DMS79 (cell line): ENCODE data around the gene NRROS.
A peak's percentile ranks its signal among the peaks of the same experiment; 100 is the strongest.
"Not testable (repeated sequence)": the region's sequence is repeated elsewhere in the genome, so short reads cannot be mapped to it uniquely, and the experiment has no call there.

Source experiments
- DNase-seq: peaks from one replicate; lab custom pipeline; 2025; lab: John Stamatoyannopoulos, UW

NRROS gene

DNA sequence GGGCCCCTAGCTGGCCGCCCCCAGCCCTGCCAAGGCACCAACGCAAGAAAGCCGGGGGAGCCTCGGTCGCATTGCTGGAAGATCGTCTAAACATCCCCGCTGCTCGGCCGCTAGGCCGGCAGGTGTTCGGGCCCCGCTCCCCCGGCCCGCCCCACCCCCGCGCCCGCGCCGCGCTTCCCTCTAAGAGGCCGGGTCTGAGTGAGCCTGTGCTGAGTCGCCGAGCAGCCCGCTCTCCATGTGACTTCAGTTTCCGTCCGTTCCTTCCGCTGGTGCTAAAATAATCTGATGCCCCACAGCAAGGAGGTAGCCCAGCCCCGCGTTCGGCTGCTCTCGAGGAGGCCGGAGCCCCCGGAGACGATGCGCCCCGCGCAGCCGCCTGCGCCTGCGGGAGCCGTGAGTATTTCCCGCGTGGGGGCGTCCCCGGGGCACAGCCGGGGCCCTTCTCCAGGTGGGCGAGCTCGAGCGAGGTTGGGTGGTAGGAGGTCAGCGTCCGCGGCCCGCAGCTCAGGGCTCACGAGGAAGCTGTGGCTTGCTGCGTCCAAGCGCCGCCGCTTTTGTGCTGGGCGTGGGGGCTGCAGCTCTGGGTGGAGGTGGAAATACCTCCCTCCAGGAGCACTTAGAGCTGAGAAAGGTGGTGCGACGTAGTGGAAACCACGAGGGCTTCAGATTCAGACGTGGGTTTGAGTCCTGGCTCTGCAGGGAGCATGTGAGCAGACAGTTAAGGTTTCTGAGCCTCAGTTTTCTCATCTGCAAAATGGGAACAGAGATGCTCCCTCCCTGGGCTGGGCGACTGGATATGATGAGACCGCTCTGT, at the start of gene NRROS:
Gene NRROS, plus strand, starts transcription at position 212 of the 814 bp plus-strand sequence. CDS start 14,846 bp downstream, outside the sequence.
- DNase-seq = peak; percentile 73

DNA sequence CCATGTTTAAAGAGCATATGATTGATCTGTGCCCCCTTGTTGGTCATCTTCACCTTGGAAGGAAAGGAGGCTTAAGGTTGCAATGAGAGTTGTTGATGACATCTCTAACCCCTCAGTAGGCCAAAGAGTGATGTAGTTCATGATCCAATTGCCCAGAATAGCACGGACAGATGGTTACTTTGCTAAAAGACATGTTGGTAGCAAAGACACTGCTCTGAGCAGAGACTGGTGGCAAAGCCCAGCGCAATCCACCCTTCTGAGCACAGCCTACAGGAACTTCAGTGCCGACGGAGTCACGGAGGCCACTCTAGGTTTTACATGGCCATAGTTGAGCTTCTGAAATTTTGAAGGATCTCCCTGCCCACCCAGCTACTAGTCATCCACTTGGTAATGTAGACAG, 49.2 kb upstream of the NRROS start:
- DNase-seq = no peak

DNA sequence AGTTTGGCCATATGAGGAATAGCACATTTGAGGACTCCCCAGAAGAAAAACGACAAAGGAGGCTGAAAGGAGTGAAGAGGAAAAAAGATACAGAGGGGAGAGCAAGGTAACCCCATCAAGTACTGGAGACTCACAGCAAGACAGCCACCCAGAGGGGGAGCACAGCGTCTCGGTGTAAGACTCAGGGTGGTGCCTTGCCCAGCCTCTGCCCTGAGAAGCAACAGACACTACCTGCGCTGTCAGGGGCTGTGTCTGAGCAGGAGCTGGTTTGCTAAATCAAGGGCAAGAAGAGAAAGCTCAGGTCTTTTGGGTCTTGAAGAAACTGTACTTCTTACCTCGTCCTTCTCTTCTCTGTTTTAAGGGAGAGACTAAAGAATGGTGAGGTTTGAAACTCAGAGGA, 43.1 kb upstream of the NRROS start:
- DNase-seq = no peak

DNA sequence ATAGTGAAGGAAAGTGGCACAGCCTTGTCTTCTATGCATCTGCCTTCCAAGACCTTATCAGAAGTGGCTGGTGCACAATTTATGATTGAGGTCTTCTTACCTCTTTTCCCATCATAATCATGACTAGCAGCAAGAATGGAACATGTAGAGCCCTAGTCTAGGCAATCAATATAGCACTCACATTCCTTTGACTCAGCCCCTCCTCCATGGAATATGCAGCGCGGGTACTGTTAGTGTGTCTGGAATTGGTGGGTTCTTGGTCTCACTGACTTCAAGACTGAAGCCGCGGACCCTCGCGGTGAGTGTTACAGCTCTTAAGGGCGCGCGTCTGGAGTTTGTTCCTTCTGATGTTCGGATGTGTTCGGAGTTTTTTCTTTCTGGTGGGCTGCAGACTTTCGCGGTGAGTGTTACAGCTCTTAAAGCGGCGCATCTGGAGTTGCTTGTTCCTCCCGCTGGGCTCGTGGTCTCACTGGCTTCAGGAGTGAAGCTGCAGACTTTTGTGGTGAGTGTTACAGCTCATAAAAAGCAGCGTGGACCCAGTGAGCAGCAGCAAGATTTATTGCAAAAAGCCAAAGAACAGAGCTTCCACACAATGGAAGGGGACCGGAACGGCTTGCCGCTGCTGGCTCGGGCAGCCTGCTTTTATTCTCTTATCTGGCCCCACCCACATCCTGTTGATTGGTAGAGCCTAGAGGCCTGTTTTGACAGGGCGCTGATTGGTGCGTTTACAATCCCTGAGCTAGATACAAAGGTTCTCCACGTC, 41.3 kb upstream of the NRROS start:
- not testable (repeated sequence) for DNase-seq

DNA sequence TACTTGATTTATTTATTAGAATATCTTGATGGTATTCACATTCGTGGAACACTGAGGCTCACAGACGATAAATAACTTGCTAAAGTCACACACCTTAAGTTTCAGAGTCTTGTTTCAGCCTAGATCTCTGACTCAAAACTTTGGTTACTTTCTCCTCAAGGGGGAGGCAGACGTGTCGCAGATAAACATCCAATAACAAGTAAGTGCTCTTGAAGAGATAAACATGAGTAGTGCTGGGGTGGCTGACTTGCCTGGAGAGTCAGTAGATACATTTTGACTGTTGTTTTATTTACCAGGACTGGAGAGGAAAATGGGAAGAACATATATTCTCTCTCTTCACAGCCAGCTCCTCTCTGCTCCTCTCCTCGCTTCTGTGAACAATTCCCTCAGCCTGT, 39.8 kb upstream of the NRROS start:
- no peak for DNase-seq

DNA sequence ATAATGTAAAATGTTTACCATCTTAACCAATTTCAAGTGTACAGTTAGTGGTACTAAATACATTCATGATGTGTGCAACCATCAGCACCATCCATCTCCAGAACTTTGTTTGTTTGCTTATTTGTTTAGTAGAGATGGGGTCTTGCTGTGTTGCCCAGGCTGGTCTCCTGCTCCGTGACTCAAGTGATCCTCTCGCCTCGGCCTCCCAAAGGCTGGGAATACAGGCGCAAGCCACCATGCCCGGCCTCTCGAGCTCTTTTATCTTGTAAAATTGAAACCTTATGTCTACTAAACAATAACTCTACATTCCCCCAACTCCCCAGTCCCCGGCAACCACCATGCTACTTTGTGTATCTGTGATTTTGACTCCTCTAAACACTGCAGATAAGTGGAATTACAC, 39.1 kb upstream of the NRROS start:
- no peak for DNase-seq

DNA sequence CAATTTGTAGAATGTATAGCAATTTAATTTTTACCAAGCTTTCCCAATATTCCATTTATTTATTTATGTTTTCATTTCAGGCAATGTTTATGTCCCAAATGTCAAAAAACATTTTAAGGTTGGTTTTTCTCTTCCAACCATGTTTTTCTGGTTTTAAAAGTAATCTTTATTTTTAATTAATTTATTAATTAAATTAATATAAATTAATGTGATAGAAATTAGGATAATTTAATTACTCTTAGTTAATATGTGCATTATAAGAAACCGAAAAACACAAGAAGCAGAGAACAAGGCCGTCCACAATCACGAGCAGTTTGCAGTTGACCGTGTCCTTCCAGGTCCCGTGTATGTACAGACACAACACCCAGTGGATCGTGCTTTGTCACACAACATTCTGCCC, 36.8 kb upstream of the NRROS start:
- no peak for DNase-seq

DNA sequence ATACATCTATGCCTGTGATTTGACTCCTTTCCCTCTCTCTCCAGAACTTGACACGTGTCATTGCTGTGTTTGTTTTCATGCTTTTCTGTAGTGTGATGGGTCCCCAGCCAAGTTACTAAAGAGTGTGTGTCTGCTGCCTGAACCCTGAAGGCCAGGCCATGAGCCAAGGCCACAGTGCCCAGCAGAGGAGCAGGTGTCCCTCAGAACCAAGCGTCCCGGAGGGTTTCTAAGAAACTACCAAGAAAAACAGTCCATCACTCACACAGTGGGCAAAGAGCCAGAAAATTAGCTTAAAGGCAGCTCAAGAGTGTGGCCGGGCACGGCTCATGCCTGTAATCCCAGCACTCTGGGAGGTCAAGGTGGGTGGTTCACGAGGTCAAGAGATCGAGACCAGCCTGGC, 35.8 kb upstream of the NRROS start:
- peak; percentile 76 for DNase-seq

DNA sequence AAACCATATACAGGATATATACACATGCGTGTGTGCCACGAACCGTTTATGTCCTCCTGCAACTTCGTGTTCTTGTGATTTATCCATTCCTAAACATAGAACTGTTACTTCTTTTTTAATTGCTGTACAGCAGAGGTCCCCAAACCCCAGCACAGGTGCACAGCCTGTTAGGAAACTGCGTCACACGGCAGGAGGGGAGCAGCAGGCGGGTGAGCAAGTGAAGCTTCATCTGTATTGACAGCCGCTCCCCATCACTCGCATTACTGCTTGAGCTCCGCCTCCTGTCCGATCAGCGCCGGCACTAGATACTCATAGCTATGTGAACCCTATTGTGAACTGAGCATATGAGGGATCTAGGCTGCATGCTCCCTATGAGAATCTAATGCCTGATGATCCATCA, 34.9 kb upstream of the NRROS start:
- no peak for DNase-seq

DNA sequence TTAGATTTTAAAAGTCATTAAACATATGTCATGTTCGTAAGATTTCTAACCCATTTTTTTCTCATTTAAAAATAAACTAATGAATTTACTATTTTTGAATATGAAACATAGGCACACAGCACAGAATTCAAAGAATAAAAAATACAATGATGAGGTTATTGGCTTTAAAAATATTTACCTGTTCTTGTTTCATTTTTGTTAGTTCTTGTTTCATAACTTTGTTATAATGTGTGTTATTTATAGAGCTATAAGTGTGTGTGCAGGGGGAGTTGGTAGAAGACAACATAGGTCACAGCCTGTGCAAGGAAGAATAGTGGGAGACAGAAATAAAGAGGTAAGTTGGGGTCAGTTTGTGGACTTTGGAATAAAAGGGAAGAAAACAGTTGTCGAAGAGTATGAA, 30.8 kb upstream of the NRROS start:
- no peak for DNase-seq

DNA sequence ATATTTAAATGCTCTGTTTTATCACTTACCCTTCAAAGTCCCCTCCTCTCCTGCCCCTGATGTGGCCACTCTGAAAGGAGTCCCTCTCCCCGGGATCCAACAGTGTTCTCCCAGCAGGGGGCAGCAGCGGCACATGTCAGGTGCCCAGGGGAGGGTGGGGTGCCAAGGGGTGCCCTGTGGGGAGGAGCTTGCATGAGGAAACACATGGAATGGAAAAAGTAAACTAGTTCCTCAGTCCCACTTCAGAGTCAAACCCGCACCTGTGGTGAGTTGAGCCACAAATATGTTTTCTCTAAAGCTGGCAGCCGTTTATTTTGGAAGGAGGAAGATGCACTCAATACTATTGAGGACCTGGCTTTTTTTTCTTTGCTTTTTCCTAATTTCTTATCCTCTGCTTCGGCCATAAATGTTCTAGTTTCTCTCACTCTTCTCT, 30.1 kb upstream of the NRROS start:
- DNase-seq = peak; percentile 76

DNA sequence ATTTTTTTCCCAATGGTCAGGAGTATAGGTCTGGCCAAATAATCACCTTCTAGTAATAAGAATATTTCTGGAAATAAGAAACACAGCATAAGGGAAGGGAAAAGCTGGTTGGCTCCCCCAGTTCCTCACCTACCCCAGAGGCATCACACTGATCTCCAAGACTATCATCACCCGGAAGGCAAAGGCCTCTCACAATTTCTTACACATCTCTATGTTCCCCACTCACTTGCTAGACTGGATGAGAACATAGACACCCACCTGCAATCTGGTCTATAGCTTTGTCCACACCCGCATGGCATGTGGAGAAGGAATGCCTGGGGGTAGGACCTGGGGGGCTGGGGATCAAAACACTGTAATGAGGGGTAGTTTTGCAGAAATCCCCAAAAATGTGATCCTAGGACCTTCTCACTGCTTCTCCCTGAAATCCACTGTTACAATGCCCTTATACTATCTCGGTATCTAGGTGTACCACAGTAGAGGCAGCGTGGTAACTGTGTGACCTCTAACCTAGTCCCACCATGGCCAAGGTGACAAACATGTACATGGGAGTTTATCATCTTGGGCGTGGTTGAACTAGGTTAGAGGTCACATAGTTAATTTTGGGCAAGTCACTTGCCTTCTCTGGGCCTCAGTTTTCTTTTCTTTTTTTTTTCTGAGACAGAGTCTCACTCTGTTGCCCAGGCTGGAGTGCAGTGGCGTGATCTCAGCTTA, 29.5 kb upstream of the NRROS start:
- DNase-seq = no peak

DNA sequence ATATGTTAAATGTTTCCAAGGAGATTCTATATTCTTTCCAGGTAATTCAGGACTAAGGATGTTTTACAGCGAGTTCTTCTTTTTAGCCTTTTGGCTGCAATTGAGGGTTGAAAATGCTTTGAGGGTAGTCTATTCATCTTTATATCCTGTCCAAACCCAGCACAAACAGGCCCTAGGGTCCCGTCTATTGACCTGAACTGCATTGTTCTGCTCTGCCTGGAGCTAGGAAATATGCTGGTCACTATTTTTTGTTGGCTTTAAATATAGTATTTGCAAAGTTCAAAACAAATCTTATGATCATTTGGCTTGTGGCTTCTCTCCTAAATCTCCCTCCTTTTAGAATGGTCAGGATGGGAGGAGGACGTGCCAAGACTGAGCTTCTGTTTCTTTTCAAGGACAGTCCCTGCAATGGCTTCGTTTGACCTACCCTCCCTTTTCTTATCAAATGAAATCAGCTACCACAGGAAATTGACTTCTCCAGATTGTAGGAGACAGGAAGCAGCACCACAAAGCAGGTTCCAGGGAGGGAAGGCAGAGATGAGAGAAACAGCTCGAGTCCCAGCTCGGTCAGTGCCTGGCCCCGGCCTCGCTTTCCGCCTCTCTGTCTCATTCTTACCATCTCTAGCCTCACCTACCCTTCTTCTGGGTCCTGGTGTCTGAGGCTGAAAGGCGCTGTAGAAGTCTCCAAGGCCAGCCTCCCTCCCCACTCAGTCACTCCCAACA, 27.6 kb upstream of the NRROS start:
- DNase-seq = no peak

DNA sequence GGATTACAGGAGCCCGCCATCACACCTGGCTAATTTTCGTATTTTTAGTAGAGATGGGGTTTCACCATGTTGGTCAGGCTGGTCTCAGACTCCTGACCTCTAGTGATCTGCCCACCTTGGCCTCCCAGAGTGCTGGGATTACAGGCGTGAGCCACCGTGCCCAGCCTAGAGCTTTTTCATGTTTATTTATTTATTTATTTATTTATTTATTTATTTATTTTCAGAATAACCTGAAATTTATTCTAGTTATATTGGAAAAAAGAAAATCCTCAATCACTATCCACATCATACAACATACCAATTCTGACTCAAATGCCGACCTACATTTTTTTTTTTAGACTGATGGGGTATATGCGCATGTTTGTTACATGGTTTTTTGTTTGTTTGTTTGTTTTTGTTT, 24.3 kb upstream of the NRROS start:
- DNase-seq = not testable (repeated sequence)

DNA sequence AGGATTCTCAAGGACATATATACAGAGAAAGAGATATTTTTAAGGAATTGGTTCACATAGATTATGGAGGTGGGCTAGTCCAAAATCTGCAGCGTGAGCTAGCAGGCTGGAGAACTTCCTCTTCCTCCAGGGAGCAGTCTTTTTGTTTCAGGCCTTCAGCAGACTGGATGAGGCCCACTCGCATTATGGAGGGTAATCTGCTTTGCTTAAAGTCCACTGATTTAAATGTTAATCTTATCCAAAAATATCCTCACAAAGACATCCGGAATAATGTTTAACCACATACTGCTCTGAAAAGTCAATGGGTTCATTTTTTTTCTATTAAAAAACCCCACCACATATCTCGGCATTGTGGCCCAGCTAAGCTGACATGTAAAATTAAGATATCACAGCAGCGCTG, 22.2 kb upstream of the NRROS start:
- no peak for DNase-seq

DNA sequence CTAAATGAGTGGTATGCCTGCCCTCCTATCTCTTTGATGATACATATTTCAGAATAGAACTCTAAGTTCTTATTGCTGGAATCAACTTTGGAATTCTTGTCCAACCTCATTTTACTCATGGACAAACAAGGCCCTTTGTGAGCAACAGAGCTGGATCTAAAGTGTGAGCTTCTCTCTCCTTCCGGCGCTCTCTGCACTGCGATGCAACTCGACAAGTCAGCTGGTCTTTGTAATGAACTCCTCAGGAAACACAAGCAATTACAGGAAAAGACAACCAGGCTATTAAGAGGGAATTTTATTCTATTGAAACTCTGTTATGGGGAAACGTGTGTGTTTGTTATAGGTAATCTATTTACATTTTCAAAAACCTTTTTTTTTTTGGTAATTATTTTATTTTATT, 20.3 kb upstream of the NRROS start:
- DNase-seq = no peak

DNA sequence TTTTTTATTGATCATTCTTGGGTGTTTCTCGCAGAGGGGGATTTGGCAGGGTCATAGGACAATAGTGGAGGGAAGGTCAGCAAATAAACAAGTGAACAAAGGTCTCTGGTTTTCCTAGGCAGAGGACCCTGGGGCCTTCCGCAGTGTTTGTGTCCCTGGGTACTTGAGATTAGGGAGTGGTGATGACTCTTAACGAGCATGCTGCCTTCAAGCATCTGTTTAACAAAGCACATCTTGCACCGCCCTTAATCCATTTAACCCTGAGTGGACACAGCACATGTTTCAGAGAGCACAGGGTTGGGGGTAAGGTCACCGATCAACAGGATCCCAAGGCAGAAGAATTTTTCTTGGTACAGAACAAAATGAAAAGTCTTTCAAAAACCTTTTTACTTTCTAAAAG, 19.9 kb upstream of the NRROS start:
- not testable (repeated sequence) for DNase-seq

DNA sequence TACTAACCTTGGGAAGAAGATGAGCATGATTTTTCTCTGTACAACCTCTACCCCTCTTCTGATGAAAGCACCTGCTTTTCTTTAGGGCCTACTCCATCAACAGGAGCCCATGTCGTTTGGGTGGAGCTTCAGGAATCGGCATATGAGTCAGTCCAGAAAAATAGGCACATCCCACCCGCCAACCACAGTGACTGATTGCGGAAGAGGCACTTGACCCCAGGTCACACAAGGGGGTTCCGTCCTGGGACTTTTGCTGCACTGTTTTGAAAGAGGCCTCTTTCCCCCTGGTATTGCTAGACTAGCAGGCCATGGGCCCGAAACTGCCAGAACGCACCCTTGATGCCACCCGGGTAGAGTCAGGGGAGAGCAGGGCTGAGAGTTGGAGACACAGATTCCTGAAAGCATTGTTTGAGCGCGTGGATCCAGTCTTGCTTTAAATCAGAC, 19.3 kb upstream of the NRROS start:
- DNase-seq = no peak

DNA sequence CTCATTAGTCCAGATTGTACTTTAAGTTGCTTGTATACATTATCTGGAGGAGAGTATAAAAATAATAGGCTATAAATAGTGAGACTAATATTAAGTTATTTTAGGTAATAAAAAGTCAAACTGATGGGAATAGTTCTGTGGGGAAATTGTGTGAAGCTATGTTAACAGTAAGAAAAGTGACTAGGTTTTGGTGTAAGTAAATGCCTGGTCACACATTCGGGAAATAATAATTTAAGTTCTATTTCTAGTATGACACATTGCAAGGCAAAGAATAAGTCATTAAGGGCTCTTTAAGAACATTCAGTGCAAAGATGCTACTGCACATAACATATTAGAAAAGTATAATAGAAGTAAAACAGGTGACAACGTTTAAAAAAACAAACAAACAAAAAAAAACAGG, 18.8 kb upstream of the NRROS start:
- no peak for DNase-seq

DNA sequence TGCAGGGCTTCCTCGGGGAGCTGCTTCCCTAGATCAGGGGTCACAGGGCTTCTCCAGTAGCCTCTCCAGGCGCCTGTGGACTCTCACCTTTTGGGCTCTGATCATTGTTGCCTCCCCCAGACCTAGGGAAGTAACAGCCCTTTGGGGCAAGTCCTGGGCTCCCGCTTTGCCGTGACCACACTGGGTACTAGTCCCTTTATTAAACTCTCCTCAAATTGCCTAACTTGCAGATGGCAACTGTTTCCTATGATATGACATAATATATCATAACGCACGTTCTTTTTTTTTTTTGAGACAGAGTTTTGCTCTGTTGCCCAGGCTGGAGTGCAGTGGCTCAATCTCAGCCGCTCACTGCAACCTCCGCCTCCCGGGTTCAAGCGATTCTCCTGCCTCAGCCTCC, 17.9 kb upstream of the NRROS start:
- no peak for DNase-seq

DNA sequence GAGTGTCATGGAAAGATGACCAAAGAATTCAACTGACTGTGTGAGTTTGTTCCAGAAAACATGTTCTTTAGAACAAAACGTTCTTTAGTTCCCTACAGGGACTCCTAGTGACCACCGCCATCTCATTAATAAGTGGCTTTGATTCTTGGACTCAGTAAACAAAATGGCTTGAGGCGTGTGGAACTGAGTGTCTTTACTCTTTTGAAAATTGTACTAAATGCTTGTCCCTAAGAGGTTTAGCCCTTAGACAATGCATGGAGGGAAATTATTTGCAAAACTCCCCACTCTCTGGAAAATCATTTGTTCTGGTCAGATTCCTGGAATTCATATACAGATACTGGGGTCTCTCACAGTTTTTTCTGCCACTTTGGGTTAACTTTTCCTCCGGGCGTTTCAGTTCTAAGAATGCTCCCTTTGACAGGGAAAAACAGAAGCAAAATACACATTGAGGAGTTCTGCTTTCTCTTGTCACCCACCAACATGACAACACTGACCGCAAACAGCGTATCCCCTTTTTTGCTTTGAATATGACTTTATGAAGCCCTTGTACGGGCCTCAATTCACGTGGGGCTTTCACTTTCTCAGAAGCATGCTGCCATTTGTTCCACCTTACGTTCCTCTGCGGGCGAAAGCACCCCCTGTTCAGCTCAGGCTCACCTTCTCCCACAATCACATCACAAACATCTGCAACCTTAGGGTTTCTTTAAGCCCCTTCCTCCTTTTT, 15.3 kb upstream of the NRROS start:
- no peak for DNase-seq
